SU-DHL-6 (cell line): ENCODE measurements around the gene ZNF143.

Experiments used
- EZH2phosphoT487 ChIP-seq: fragments of 200-600 bp; sonication (generic), shearing (Covaris generic); conservative IDR thresholded peaks from 2 replicates; pipeline ENCODE4 v1.6.1; 2018; ENCODE audit warnings: mild to moderate bottlenecking, antibody characterized with exemption, low read length, moderate library complexity, mixed read lengths
- TF ChIP-seq, protein P1 (sequence below): fragments of 200-600 bp; sonication (generic); IDR thresholded peaks from one replicate; pipeline ENCODE4 v1.5.1; 2017; ENCODE audit warnings: antibody characterized with exemption, mild to moderate bottlenecking, low read length, moderate library complexity; ENCODE audit not compliant: insufficient read depth, poor library complexity, severe bottlenecking

DNA sequence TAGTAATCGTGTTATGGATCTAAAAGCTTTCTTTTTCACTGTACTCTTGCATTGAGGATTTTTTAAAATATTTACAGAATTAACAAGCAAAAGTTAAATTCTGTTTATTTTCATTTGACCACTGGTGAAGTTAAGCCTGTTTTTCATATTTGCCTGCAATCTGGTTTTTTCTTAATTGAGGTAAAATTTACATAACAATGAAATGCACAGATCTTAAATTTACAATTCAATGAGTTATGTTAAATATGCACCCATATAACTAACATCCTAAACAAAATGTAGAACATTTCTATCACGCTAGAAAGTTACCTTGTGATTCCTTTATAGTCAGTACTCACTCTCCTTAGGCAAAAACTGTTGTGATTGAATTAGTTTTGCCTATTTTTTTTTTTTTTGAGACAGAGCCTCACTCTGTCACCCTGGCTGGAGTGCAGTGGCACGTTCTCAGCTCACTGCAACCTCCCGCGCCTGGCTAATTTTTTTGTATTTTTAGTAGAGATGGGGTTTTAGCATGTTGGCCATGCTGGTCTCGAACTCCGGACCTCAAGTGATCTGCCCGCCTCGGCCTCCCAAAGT is 58.1 kb downstream of the ZNF143 start:
- TF ChIP-seq, protein P1, sequence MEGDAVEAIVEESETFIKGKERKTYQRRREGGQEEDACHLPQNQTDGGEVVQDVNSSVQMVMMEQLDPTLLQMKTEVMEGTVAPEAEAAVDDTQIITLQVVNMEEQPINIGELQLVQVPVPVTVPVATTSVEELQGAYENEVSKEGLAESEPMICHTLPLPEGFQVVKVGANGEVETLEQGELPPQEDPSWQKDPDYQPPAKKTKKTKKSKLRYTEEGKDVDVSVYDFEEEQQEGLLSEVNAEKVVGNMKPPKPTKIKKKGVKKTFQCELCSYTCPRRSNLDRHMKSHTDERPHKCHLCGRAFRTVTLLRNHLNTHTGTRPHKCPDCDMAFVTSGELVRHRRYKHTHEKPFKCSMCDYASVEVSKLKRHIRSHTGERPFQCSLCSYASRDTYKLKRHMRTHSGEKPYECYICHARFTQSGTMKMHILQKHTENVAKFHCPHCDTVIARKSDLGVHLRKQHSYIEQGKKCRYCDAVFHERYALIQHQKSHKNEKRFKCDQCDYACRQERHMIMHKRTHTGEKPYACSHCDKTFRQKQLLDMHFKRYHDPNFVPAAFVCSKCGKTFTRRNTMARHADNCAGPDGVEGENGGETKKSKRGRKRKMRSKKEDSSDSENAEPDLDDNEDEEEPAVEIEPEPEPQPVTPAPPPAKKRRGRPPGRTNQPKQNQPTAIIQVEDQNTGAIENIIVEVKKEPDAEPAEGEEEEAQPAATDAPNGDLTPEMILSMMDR, result no peak
- TF ChIP-seq EZH2phosphoT487, result no peak
